Measurements from ENCODE around the gene ME3.

ME3 gene

DNA sequence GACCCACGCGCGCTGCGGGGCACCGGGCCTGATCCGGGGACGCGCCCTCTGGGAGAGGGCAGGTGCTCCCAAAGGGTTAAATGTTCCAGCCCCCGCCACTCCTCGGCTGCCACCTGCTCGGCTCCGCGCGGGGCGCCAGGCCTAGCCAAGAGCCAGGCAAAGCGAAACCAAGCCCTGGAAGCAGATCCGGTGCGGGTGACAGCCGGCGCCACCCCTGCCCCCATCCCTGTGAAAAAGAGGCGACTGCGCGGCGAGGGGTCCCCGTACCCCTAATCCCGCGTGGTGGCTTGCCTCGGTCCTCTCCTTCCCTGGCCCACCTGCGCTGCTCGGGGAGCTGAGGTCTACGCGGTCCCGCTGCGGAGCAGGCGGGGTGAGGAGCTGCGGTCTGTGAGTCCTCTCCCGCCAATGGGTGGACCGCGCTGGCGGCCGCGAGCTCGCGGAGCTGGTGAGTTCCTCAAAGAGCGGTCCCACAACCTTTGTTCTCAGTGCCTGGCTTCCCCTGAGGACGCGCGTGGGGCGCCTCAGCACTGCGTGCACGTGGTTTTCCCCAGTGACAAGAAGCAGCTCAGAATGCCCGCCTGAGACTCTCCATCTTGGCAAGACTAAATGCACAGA lies at the start of gene ME3:
ME3 (minus strand) TSS at position 610 of the 615 bp plus-strand sequence.
- no peak for DNase-seq (ENCODE audit: low read depth in 2 of 2)

DNA sequence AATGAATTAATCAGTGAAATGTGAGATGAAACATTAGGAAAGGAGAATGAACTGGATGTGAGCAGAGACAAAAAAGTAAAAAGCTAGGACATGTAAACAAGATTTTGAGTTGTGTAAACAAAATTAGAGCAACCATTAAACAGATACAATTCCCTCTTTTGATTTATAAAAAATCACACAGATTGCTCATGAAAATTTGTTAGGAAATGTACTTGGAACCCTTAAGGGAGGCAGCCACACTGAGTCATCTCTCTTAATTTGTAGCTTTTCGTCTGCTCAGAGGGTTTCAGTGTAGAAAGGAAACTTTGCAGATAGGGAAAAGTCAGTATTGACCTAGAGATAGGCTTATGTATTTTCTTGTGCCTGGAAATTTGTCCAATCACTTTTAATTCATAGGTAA lies 49.6 kb upstream of the ME3 start:
- no peak for DNase-seq (ENCODE audit: low read depth in 2 of 2)

DNA sequence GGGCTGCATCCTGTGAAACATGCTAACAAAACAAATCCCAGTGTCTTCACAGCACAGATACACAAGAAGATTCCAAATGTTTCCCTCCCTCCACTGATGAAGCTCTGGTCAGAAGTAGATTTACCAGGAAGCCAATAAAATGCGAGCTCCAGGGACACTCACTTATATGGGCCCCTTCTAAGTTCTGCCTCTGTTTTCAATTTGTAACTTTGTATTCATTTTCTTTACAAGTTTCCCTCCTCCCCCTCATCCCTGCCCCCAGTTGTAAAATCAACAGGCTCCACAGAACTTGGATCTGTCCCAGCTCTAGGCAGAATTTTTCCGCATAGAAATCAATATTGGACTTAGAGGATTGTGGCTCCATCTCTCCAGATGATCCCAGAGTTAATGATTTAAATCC lies 48.1 kb upstream of the ME3 start:
- peak in 1 of 2 experiments; percentile 55 for DNase-seq (ENCODE audit: low read depth in 2 of 2)

DNA sequence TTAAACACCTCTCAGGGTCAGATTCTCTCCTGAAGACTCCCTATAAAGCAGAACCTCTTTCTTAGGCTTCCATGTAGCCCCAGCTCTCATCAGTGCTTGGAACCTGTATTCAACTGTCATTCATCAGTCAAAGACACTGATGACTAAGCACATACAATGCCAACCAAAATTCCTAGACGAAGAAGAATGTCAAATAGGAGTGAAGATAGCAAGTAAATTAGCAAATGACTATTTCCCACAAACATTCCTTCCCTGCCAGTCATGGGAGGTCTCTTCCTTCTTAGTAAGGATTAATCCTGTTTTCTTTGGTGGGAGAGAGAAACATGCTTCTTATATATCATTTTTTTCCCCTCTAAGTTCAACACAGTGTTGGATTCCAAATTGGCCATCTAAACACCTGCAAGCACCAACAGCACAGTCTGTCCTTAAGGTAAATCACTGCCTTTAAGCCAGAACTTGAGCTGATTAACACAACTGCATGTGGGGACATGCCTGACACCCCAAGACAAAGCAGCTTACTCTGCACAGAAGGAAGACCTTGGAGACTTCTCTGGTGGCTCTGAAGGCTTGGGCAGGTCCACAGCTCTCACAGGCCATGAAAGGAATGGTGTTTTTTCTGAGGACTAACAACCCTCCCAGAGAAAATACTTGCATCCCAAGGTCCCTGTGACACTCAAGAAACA lies 47.5 kb upstream of the ME3 start:
- peak; percentile 90 to 91 for DNase-seq (ENCODE audit: low read depth in 2 of 2)

DNA sequence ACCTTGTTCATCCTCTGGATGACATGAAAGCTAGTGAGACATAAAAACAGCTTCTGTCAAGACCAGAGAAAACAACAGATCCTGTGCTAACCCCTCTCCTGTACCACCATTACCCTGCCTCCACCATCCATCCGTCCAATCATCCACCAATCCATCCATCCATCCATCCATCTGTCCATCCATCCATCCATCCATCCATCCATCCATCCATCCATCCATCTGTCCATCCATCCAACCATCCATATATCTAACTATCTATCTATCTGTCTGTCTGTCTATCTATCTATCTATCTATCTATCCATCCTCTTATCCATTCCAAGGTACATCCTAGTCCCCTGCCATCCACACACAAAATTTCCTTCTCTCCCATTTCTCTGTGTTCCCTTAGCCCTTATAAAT lies 46.6 kb upstream of the ME3 start:
- DNase-seq (ENCODE audit: low read depth in 2 of 2) = no peak

DNA sequence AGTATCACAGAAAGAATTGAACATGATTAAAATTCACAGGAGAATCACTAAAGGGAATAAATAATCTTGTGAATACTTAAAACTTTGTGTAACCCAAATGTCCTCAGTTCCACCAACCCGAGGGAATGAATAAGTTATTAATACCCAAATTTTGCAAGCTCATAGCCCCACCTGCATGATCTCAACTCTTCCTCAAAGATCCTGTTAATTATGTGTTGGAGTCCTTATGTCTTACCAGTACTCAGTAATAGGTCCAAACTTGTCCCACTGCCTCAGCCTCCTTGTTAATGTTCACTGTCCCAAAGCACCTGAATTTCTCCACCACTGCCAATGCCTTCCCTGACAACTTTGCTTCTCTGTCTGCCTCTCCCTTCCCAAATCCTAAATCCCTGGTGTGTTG lies 46.1 kb upstream of the ME3 start:
- DNase-seq (ENCODE audit: low read depth in 2 of 2) = no peak

DNA sequence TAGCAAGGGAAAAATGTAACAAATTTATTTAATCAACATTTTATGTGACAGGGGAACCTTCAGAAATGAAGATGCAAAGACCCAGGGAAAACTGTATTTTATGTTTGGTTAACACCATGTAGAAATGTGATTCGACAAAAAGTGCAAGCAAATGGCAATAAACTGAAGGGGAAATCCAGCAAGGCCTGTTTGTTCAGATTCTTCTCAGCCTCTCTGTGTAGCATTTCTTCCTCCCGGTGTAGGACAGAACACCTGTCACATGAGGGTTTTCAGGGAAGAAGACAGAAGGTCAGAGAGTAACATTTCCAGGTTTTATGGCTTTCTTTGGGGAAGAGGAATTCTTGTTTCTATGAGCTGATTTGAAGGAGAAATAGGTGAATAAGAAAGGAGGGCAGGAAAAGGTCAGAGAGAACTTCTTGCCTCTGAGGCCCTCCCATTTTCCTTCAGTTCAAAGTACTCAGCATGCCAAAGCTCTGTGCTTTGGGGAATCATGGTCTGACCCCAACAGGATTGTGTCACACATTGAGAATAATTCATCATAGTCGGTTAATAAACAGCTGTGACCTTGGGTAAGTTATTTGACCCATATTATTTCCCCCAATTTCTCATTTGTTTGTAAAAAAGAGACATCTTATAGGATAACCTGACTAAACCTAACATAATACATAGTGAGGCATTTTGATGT lies 45.5 kb upstream of the ME3 start:
- no peak for DNase-seq (ENCODE audit: low read depth in 2 of 2)

DNA sequence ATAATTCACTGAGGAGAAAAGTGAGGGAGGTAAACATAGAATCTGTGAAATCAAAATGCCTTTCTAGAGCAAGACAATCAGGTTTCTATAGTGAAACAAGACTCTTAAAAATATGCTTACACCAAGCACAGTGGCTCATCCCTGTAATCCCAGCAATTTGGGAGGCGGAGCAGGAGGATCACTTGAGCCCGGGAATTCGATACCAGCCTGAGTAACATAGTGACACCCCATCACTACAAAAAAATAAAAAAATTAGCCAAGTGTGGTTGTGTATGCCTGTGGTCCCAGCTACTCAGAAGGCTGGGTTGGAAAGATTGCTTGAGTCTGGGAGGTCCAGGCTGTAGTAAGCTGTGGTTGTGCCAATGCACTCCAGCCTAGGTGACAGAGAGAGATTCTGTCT lies 43.2 kb upstream of the ME3 start:
- no peak for DNase-seq (ENCODE audit: low read depth in 2 of 2)

DNA sequence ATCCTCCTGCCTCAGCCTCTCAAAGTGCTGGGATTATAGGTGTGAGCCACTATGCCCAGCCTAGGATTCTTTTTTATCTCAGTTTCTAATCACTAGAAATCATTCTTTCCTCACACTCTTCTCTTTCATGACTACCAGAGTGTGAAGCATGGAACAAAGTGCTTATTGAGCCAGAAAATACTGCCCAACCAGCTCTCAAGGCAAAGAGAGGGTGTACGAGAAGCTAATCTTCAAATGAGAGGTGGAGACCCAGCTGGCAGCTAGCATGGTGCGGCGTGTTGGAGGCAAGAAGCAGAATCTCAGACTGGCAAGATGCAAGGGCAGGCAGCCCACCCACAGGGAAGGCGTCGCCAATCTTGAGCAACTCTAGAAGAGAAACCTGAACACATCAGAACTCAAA lies 41.1 kb upstream of the ME3 start:
- no peak for DNase-seq (ENCODE audit: low read depth in 2 of 2)

DNA sequence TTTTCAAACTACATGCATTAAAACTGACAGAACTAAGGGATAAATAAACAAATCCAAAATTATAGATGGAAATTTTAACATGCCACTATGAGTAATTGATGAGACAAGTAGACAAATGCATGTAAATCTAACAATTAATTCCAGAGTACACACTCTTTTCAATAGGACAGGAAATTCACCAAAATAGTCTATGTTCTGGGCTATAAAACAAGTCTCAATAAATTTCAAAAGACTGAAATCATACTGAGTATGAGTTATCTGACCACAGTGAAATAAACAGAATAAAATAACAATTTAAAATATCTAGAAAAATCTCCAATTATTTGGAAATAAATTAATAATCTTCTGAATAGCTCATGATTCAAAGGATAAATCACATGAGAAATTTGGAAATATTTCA lies 38.5 kb upstream of the ME3 start:
- no peak for DNase-seq (ENCODE audit: low read depth in 2 of 2)

DNA sequence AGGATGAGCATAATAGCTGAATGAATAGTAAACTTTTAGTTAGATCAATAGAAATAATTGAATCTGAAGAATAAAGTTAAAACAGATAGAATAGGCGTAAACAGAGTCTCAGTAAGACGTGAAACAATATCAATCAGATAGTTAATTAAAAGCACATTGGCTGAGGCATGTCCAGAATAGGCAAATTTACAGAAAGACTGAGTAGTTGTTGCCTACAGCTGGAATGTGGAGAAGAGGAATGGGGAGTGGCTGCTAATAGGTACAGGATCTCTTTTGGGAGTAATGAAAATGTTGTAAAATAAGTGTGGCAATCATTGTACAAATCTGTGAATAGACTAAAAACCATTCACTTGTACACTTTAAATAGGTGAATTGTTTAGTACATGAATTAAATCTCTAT lies 36.3 kb upstream of the ME3 start:
- no peak for DNase-seq (ENCODE audit: low read depth in 2 of 2)

DNA sequence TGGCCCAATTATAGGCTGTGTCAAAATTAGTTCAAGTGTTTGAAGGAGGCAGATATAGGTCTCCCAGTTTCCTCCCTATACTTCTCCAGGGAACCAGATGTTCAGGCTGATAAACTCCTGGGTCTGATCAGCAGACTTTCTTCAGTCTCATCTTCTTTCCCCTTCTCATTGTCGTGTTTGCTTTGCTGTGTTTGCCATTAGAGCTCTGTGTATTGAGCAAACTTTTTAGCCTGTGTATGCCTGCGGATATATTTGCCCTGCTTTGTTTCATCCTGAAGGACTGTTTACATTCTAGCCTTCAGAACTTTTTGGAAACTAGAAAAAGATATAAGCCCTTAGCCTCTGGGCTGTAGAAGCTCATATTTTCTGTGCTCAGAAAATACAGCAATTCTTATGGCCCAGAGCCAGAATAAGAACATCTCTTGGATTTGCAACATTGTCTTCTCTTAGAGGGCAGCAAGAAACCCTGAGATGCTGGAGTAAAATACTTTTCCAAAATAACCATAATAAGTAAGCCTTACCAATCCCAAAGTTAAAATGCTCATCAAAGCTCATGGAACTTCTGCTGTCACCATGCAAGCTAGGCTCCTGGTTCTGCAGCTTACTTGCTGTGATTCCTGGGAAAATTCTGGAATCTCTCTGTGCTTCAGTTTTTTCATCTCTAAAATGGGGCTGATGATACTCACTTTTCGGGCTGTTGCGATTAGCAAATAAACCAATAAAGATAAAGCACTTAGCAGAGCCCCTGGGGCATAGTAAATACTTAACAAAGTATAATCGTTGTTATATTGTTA lies 34.1 kb upstream of the ME3 start:
- no peak for DNase-seq (ENCODE audit: low read depth in 2 of 2)

DNA sequence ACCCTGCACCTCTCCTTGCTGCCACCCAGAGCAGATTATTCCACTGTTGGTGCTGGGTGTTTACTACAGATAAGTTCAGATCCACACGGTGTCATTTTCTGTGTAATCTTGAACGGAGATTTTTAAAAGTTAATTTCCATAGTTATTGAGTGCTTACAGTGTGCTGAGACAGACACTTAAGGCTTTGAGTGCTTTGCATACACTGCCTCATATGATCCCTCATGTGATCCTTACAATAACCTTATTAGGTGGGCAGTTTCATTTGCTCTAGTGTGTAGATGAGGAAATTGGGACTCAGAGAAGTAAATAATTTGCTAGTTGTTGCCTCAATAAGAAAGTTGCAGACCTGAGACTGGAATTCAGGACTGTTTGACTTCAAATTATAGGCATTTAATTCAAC lies 32.3 kb upstream of the ME3 start:
- DNase-seq (ENCODE audit: low read depth in 2 of 2) = no peak

DNA sequence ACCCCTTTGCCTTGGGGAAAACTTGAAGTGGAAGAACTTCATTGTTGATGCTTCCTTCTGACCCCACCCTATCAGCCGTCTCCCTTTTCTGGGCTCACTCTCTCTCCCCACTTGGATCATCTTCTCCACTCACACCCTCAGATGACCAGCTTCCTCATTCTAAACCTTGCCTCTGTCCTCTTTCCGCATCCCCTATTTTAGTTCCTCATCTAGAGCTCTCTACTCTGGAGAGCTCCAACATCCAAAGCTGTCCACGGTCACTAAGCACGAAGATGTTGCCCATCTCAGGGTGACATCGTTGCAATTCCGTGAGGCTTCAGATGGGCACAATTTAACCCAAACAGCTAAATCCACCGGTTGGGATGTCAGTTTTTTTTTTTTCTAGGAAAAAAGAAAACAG lies 31.6 kb upstream of the ME3 start:
- no peak for DNase-seq (ENCODE audit: low read depth in 2 of 2)

DNA sequence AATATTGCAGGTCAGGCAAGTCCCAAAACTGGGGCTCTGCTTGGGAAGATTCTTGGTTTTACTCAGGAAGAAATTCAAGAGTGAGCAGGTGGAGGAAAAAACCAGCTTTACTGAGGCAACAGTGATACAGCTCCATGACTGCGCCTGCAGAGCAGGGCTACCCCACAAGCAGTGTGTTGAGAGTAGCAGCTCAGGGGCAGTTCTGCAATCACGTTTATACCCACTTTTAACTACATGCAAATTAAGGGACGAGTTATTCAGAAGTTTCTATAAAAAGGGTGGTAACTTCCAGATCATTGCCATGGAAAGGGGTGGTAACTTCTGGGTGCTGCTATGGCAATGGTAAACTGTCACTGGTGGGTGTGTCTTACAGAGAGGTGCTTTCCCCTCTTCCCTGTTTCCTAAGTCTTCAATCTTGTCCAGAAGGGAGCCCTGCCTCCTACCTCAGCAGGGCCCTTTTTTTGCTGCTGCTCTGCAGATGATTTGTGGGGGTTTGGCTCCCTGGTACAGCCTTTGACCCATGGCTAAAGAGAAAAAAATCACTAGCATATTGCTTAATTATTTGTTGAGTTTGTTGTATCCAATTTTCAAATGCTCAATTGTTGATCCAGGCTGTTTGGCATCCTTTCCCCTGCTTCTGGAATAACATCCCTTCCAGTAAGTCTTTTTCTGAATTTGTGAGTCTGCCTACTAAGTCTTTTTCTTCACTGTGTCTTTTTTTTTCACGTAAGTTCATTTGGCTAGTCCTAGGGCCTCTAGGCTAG lies 30.0 kb upstream of the ME3 start:
- DNase-seq (ENCODE audit: low read depth in 2 of 2) = no peak

DNA sequence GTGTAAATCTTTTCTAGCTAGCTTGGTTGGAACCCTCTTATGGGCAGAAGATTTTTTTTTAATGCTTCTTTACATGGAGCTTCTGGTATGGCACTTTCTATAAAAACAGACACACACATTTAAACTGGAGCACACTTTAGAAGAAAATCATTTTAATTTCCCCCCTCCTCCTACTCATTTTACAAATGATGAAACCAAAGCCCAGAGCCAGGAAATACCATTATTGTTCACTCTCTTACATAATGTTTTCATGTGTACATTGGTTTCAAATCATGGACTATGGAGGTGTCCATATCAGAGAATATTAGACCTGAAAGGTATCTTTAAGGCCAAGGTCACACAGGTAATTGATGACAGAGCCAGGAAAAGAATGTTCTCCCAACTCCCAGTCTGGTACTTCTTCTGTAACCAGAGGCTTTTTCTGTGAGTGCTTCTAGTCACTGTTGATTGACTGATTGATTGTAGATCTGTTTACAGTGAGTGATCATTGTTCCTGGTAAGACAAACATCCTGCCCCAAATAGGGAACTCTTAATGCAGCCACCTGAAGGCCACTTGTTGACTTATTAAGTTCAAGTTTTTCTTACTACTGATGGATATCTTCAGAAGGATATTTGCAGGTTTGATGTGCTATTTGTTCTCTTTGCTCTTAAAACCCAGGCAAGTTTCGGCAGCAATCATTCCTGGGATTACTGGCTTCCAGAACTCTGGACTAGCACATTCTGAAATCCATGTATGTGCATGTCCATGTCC lies 26.8 kb upstream of the ME3 start:
- no peak for DNase-seq (ENCODE audit: low read depth in 2 of 2)

DNA sequence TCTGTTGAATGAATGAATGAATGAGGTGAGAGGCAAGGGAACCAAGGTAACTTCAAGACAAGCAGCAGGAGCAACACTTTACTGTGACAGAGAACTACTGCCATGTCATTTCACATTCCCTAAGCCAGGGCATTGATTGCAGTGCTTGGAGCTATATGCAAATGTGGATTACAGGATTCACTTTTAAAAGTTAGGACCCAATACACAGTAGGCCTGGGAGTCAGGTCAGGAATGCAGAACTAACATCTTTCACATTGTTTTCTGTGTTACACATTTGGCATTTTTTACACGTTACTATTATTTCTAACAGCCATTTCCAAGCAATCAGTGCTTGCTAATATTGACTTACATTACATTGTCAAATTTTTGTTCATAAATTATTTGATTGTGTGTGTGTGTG lies 26.2 kb upstream of the ME3 start:
- no peak for DNase-seq (ENCODE audit: low read depth in 2 of 2)

DNA sequence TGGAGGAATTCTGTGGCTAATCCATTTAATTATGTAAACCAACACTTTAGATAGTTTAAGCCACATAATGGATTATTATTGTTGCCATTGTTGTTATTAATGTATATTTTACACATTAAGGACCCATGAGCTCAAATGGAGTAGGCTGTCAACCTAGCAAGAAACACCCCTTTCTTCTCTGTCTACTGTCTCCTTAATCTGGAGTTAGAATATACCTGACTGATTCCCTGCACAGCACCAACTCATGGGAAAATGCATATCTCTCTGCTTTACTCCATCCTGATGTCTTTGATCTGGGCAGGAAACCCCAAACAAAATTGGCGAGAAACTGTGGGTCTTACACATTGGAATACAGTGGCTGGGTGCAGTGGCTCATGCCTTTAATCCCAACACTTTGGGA lies 24.0 kb upstream of the ME3 start:
- no peak for DNase-seq (ENCODE audit: low read depth in 2 of 2)

DNA sequence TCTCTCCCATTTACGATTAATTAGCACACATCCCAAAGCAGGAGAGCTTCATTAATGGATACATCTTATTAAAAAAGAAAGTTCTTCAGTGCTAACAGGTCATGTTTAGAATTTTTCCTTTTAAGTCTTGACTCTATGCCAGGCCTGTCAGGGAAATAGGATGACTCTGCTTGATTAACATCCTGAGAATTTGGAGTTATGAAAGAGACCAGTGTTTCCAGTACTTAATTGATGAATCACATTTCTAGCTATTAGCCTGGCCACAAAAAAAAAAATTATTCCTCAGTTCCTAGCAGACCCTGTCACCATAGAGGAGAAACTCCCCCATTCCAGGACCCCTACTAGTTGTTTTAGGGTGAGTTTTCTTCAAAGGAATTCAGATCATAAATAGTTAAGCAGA lies 23.6 kb upstream of the ME3 start:
- DNase-seq (ENCODE audit: low read depth in 2 of 2) = peak; percentile 95

DNA sequence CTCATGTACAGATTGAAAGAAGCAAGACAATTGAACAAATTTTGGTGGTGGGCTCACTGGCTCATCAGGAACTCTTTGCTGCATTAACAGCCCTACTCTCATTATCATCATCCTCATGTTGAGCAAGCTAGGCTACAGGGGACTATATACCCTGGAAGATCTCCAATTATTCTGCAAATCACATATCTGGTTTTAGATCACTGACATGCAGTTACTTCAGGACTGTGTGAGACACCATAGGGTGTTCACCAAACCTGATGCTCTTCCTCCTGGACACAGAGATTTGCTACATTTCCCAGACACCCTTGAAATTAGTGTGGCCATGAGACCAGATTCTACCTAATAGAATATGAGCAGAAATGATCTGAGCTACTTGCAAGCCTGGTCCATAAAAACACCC lies 23.0 kb upstream of the ME3 start:
- DNase-seq (ENCODE audit: low read depth in 2 of 2) = no peak

DNA sequence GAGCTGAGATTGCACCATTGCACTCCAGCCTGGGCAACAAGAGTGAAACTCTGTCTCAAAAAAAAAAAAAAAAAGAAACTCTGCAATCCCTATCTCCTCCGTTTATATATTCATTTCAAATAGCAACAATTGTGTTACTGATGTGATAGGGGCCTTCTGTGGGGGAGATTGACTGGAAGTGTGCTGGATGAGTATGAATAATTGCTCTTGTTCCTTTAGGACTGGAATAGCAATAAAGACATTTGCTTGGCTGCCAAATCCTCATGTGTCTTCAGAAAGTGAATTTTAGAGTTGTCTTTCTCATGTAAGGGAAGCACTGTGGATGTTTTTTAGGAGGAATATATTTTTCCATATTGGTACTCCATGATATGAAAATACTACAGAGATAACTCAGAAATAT lies 21.1 kb upstream of the ME3 start:
- DNase-seq (ENCODE audit: low read depth in 2 of 2) = no peak
